Right forelimb (tissue), 1 donor: ENCODE data around the gene NEK6.

ENCODE experiments used
- DNase-seq: peaks from one replicate; pipeline ENCODE4 v3.0.0-alpha.2; 2018

Gene NEK6

DNA sequence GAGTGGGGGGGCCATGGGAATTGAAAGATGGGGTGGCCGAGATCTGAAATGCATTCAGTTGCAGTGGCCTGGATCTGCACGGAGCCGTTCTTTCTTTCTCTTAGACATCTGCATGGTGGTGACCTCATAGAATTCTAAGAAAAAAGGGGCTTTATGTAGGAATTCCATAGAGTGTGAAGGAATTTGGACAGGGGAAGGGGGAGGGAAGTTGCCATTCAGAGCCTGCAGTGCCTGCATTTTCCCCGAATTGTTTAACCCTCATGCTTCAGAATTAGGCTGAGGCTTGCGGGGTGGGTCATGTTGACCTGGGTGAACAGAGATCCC lies 4.9 kb downstream of the NEK6 start:
- no peak for DNase-seq

DNA sequence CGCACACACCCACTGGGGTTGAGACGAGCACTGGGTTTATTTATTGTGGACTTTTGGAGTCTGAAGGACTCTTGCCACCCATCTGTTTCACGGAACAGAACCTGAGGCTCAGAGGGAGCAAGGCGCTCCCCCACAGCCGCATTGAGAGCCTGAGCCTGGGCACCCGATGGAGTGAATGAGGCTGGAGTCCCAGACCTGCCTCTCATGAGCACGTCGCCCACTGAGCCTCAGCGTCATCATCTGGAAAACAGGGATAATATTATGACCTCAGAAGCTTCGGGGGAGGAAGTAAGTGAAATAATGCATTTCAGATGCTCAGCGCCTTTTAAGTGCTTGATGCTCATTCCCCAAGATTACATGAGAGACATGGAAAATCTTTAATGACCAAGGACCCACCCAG lies 5.5 kb downstream of the NEK6 start:
- DNase-seq: no peak

DNA sequence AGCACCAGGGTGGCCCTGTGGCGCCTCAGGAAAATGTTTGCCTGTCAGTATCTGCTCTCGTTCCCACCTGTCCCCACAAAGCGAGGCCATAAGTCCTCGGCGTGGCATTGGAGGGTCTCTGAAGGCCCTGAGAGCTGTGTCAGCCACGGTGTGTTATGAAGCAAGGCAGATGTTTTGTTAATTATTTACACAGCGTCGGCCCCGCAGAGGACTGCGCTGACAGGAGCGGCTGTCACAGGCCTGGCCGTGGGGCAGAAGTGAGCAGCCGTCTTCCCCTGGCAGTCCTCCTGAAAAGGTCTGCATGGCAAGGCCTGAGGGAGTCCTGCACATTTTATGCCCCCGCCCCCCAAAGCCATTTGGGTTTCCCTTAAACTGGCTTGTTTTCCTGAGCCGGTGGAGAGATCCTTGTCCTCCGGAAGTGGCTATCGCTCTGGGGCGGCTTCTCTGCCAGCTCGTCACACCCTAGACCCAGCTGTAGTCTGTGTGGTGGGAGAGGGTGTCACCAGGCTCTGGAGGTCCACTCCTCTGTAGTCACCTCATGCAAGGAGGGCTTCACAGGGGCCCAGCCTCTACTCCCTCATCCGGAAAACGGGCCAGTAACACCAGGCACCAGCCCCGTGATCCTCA lies 6.2 kb downstream of the NEK6 start:
- DNase-seq: no peak

DNA sequence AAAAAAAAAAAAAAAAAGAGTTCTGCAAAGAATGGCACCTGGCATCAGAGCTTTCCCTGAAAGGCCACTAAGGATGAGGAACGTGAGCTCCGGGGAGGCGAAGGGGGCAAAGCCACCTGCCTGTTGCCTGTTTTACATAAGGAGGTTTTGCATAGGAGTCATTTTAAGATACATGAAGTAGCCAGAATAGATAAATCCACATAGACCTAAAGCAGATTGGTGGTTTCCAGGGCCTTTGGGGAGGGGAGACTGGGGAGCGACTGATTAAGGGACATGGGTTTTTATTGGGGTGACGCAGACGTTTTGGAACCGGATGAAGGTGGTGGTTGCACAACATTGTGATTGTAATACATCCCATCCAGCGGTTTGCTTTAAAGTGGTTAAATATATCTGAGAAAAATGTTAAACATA lies 7.1 kb downstream of the NEK6 start:
- no peak for DNase-seq

DNA sequence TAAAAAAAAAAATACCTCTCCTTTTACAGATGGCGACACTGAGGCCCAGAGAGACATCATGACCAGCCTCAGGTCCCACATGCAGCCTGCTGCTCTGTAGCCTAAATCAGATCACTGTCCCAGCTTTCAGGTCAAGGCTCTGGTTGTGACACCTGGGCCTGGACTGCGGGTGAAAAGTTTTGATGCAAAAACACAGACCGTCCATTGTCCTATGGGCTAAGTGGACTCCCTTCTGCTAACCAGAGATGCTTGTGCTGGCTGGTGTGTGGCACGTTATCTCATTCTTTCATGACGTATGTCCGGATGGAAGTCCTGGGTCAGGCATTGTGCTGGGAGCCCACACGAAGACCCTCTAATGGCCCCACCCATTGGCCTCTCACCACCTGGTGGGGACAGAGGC lies 7.8 kb downstream of the NEK6 start:
- no peak for DNase-seq

DNA sequence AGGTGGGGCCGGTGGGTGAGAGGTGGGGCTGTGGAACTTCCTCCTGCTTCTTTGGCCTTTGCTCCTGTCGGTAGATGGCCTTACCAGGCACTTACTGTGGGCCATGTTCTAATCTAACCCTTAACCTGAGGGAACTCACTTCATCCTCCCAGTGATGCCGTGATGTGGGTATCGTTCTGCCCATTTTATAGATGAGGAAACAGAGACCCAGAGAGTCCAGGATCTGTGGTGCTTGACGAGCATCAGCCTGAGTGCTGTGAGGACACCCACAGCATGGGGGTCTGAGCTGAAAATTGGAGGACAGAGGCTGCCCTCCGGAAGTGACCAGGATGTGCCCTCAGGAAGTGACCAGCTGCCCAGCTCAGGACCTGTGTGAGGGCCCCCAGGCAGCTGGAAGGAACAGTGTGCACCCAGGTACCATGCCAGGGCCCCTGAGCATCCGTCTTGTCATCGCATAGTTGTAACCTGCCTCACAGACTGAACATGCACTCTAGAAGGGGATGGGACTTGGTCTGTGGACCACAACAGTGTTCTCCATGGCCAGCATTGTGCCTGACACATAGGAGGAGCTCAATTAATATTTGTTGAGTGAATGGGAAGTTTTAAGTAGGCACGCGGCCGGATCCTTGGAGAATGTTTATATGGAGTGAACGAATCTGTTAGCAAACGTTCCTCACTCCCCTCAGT lies 8.5 kb downstream of the NEK6 start:
- DNase-seq: no peak

DNA sequence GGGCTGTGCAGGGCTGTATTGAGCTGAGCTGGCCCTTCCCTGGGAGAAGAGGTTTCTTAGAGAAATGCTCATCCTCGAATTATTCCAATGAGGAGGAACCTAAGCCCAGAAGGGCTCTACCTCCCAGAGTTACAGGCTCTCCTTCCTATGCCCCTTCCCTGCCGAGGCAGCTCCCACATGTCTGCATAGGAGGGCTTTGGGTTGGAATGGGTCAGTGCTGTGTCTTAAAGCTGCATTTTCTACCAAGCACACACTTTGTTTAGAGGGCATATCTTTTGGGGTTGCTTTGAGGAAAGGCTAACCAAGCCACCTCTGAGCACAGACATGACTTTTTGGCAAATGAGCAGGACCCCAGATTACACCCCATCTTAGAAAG lies 9.1 kb downstream of the NEK6 start:
- DNase-seq: no peak

DNA sequence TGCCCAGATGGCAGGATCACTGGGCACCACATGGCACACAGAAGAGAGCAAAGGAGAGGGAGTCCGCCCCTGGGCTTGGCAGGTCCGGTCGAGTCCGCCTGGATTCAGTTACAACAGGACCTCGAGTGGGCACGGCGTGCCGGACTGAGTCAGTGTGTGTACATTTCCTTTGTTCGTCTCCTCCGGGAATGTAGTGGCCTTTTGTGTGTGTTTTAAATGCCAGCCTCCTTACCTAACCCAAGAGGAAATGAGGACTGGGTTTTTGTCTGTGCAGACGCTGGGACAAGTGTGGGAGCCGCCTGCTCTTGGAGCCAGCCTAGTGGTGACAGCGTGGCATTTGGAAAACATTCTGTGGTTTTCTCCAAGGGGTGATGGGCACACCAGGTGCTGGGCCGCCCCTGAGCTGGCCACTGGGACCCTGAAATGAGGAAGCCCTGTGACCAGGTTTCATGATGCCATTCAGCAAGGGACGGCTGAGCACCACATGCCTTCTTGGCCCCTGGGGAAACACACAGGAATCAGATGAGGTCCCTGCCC lies 9.6 kb downstream of the NEK6 start:
- no peak for DNase-seq

DNA sequence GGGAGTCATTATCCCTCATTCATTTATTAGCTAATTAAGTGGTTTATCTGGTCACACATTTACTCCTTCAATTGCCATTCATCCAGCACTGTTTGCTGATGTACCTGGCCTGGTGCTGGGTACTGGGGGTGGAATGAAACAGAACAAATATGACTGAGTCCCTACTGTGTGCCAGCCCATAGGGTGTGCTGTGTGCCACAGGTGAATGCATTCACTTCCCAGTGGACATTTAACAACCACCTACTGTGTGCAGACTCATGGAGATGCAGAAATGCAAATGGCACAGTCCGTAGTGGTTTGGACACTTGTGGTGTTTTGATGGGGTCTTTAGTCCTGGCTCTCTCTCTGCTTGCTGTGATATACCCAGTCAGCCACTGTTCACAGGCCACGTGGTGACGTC lies 10.5 kb downstream of the NEK6 start:
- no peak for DNase-seq

DNA sequence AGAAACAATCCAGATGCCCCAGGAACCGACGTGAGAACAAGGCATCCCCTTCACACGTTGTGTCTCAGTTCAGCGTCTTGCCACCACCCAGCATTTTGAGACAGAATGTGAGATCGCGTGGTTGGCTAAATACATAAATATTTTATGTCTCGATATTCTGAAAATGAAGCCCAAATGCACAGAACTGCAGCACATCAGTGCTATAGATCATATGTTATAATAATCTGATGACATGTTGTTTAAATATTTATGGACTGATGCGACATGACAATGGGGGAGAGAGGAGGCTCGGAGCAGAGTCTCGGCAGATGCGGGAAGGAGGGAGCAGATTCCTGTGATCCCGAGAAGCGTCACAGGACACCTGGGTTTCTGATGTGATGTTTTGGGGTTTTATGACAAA lies 10.9 kb downstream of the NEK6 start:
- DNase-seq: no peak

DNA sequence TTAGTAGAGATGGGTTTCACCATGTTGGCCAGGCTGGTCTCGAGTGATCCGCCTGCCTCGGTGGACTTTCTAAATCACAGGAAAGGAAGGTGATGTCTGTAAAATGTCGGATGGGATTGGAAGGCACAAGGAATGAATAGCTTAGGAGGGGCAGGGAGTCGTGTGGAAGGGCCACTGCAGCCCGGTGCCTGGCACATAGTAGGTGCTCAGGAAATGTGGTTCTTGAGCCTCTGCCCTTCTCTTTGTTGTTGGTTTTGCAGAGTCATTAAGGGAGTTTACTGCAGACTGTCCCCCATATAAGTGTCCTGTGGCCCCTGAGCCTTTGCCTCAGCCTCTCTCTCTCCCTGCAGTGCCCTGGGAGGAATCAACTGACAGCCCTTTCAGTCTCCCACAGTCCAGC lies 11.8 kb downstream of the NEK6 start:
- no peak for DNase-seq

DNA sequence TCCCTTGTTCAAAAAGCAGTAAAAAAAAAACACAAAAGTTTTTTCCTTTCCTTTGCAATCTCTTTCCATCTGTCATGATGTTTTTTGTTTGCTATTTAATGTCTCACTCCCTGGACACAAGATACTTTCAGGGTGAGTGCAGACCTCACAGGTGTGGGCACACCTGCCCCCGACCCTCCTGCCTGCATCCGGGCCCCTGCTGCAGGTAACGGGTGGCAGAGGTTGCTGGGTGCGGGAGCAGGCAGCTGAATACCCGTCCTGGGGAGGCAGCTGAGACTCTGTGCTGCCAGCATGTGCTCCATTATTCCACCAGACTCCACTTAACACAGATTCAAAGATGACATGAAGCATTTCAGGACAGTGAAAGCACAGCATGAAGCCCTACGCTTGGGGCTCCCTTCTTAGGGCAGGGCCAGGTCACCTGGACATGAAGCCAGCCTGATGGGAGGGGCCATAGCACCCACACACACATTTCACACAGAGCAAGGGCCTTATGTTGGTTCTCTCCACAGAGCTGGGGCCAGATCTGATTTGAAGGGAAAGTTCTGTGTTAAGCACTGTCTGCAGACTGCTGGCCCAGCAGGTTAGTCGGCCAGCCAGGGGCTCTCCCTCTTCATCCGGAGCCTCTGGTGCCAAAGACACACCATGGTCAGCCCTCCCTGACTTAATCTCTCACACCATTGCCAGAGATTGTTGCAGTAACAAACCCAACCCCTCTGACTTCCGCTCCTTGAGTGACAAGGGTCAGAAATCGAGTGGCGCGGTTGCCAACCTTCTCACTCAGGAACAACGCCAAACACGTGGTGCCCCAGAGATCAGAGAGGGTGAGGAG lies 13.0 kb downstream of the NEK6 start:
- no peak for DNase-seq

DNA sequence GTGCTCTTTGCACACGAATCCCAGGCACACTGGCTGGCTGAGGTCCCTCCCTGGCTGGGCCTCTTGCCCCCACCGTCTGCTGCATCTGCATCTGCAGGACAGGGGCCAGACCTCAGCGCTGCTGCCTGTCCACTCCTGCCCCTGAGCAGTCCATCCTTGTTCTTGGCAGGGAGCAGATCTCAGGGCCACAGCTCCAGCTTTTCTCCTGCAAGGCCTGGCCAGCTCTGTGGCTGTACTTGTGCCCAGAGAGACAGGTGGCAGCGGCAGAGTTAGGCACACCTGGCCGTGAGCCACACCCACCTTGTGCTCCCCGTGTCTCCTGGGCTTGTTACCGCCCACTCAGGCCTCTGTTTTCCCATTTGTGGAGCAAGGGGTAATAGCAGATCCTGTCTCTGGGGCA lies 13.9 kb downstream of the NEK6 start:
- no peak for DNase-seq

DNA sequence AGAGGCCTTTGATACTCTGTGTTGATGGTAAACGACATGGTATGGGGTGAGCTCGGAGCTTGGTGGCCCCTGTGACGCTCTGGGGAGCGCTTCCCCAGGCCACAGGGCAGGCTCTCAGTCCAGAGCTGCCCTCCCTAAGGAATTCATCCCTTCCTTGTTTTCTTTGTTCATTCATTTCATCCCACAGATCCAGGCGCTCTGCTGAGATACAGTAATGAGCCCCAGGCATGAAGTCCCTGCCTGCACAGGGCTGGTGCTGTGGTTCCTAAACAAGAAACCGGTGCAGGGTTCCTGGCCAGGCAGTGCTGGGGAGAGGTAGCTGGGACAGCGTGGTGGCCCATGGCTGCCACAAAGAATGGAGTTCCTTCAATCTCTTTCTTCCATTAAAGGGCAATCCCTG lies 14.4 kb downstream of the NEK6 start:
- no peak for DNase-seq

DNA sequence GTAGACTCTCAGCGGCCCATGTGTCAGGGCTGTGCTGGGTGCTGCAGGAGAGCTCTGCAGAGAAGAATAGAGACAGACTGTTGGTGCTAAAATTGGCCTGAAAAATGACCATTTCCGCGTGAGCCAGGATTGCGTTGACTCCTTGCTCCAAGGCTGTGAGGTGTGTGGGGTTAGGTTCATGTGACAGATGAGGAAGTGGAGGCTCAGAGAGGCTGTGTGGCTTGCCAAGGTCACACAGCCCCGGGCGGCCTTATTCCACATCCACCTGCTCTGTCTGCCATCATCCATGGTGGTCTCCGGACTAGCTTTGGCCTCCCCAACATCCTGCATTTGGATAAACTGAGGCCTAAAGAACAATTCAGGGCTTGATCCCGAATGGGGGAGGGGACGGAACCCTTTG lies 15.2 kb downstream of the NEK6 start:
- no peak for DNase-seq

DNA sequence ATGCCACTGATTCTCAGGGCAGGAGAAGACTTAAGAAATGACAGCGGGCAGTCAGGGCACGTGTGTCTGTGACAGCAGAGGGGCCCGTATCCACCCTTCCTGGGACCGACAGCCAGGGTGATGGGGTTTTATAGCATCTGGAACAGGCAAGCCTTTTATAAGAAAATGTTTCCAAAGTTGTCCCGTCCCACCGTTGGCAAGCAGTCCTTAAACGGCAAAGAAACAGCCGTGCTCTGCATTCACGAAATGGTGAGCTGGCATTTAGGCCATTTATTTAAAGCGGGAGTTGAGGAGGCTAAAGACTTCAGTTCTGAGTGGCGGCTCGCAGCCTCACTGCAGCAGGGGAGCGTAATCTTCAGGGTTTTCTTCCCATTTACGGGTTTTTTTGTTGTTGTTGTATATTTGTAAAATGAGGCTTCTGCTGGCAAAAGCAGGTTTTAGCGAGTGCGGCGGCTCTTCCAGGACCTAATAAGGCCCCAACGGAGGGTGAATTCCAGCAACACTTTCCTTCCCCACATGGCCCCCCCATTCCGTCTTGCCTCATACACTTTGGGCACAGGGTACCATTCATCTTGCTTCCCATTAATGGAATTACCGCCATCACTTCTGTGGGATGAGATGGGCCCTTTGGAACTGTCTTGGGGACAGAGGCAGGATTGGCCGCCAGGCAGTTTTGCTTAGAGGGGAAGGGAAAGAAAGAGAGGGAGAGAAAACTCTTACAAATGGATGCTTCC lies 15.8 kb downstream of the NEK6 start:
- DNase-seq: no peak

DNA sequence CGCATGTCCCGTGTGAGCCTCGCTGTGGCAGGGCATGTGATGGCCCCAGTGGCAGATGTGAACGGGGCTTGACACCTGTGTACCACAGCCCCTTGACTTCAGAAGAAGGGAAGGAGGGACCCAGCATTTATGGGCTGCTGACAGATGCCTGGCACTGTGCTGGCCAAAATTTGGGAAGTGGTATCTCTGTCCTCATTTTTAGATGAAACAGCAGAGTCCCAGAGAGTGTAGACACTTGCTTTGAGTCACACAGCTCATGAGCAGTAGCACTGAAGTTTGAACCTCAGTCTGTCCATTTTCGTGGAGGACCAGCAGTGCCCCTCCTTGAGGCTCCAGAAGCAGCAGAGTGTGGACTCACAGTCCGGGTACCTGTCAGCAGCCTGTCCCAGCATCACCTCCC lies 16.5 kb downstream of the NEK6 start:
- no peak for DNase-seq

DNA sequence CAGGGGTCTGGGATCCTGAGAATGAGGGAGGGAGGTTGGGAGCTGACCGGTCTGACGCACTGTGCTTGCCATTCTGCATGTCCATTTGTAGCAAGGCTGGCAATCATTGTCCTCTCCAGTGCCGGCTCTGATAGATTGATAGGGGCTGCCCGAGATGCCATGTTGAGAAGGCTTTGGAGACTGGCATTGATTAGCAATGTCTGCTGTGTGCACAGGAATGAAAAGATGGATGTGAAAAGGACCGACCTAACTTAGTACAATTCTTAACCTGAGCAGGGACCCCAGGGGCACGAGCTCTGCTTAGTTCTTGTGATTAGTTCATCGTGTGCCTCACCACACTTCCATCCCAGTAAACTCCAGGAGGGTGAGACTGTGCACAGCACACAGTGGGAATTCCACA lies 17.0 kb downstream of the NEK6 start:
- DNase-seq: no peak

DNA sequence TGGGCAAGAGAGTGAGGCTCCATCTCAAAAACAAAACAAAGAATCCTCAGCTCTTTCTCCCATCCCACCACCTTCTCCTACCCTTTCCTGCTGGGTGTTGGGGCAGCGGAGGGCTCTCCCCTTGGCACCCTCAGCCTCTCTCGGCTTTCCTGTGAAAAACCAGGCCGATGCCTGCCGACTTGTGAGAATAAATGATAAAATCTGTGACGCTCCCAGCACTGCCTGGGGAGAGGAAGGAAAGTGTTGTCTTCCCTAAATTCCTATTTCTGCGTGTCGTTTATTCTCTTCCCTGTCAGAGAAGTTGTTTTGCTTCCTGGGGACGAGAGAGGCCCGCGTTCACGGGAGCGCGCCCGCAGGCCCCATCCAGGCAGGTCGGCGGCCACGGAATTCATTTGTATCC lies 19.7 kb downstream of the NEK6 start:
- no peak for DNase-seq

DNA sequence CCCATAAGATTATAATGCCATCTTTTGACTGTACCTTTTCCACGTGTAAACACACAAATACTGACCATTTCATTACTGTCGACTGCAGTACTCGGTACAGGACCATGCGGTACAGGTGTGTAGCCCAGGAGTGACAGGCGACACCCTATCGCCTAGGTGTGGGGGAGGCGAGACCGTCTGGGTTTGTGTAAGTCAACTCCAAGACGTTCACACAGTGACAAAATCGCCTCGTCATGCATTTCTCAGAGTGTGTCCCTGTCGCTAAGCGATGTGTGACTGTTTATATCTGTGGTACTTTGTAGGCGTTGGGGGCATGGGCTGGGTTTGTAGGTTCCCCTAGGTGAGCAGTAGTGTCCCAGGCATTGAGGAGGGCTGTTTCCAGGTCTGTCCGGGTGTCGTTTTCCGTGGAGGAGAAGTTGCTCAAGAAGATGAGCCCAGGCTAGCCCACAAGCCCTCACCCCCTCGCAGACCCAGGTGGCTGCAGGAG lies 20.3 kb downstream of the NEK6 start:
- DNase-seq: no peak

DNA sequence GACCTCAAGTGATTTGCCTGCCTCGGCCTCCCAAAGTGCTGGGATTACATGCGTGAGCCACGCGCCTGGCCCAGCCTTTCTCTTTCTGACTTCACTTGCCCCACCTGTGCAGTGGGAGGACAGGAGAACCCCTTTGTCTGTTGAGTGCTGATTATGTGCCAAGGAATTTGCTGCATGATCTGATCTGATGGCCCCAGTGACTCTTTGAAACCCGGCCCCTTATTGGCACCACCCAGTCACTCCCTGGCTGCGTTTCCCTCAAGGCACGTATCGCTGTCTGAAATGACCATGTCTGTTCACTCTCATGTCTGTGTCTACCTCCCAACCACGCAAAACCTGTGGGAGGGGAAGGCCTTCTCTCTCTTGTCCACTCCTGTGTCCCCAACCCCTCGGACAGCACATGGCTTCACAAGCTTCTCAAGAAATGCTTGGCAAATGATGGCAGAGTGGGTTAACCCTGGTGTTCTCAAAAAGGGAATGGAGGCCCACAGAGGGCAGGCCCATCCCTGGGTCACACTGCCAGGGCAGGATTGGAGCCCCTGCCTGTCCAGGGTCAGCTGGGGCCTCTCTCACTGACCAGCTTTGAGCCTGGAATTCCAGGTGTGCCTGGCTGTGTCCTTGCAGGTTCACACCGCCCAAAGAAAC lies 21.9 kb downstream of the NEK6 start:
- no peak for DNase-seq

DNA sequence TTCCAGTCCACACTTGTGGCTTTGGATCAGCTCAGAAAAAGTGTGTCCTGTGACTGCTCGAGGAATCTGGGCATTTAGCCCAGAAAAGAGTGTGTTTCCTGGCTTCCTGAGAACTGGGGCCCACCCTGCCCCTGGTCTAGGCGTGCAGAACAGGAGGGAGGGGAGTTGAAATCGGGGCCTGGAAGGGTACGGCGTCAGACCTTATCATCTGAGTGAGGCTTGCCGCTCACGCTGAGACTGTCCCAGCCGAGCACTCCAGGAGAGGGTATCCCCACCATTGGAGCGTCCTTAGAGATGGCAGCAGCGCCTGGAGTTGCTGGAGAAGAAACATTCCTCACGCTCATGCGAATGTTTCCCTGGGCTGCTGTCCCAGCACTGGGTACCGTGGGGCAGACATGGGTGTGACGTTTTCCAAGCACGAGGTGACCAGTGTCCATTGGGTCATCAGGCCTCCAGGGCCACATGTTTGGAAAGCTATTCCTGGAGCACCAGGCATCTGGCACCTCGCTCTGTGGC lies 22.5 kb downstream of the NEK6 start:
- DNase-seq: peak; percentile 82
